HG03469 (cell line): ENCODE results near the gene NECAP2.
A peak's percentile ranks its signal among the peaks of the same experiment; 100 is the strongest.

Source experiments
- ATAC-seq: cut with Tn5 transposase; IDR thresholded peaks from one replicate; pipeline ENCODE4 v1.9.1; 2021; ENCODE audit warnings: mild to moderate bottlenecking, moderate library complexity, moderate number of reproducible peaks; ENCODE audit not compliant: unreplicated experiment

The NECAP2 gene, protein sequence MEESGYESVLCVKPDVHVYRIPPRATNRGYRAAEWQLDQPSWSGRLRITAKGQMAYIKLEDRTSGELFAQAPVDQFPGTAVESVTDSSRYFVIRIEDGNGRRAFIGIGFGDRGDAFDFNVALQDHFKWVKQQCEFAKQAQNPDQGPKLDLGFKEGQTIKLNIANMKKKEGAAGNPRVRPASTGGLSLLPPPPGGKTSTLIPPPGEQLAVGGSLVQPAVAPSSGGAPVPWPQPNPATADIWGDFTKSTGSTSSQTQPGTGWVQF

DNA sequence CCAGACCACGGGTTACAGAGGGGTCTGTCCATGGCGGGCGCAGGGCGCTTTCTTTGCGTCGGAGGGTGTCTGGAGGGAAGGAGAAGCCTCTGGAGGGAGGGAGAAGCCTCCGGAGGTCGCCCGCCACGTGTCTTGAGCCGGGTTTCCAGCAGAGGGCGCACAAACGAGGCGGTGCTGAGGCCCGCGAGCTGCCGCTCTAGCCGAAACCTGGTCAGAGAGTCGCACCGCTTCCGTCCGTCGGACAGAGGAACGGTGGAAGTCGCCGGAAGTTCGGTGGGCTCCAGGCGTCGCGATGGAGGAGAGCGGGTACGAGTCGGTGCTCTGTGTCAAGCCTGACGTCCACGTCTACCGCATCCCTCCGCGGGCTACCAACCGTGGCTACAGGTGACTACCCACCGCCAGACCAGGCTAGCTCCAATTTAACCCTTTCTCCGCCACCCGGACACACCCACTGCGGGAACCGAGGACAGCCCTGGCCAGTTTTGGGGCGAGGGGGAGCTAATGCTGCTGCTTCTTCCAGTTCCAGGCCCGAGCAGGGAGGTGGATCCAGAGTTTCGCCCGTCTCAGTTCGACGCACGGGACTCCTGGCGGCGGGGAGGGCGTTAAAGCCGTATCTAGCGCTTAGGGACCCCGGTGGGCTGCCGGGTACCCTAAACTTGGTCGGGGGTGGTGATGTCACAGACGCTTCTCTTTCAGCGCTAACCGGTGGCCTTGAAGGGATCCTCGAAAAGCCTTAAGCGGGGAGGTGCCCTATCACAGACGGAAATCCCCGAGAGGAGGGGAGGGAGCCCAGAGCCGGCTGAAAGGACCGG, at the start of gene NECAP2:
TSS of gene NECAP2 (plus strand) at position 255 of the 812 bp plus-strand sequence. CDS start at position 293, 38 bp downstream.
- peak; percentile 74 for ATAC-seq

DNA sequence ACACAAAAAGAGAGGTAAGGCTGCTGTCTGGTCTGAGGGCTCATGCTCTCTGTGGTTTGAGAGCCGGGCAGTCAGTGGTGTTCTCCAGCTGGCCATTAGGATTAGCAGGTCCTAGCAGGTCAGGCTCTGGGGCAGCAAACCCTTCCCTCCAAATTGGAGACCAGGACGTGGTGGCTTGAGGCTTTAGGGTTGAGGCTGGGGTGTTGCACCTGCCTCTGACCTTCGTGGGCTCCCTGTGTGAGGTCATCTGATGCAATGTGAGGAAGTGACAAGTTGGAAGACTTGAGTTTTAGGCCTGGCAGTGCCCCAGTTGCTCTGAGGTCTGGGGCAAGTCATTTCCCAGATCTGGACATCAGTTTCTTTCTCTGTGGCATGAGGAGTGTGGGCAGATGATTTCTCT, 49.1 kb upstream of the NECAP2 start:
- no peak for ATAC-seq

DNA sequence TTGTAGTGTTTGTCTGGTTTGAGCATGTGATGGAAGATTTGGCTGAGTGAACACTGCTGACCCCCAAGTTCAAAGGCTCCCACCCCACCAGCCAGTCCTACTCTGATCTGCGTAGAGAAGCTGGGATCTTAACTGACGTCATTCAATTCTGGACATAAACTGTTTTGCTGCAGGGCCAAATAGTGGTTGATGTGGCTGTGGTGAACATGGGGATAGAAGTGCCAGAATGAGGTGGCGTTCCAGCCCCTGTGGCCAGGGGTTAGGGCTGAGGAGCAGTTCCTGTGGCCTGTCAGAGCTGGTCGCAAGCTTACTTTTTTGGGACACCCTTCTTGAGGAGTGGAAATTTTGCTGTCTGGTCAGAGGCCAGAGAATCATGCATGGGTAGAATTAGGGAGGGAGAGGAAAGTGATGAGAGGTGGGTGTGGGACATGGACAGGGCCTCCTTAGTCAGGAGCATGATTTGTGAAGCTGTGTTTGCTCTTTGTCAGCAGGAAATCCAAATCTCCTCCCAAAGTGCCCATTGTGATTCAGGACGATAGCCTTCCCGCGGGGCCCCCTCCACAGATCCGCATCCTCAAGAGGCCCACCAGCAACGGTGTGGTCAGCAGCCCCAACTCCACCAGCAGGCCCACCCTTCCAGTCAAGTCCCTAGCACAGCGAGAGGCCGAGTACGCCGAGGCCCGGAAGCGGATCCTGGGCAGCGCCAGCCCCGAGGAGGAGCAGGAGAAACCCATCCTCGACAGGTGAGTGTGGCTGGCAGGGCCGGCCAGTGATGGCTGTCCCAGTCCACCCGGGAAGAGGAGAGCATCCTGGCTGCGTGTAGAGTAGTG, 47.6 kb upstream of the NECAP2 start:
- no peak for ATAC-seq

DNA sequence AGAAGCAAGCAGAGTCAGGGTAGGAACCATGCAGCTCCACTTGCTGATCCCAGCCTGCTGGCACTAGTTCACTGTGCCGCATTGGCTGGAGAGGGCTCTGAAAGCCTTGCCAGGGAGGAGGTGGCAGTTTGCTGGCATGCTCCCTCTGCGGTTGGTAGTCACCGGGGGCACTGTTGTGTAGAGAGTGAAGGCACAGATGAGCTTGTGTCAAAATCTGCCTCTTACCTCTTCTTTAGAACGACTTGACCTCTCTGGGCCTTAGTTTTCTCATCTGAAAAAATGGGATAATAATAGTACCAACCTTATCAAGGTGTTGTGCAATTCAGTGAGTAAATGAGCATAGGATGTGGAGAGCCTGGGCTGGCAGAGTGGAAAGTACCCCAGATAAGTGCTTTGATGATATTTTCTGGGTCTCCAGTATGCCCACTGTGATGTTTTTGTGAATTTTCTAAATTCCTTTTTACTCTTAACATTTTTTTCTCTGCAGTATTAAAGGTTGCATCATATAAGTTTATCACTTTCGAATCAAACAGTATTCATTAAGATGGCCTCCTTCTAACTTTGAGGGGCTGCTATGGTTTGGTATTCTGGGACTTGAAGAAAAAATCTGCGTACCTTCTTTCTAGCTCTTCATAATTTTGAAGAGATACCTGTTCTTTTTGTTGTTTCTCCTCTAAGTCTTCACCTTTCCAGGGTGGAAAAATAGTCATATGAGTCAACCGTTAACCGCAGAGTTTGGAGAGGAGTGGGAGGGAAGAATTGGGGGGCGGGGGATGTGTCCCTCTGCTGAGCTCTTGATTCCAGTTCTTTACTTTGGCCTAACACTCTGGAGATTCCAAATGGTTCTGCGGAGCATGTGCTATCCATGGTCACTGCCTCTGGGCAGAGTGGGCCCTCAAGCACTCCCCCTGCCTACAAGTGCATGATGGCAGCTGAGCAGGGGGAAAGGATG, 46.7 kb upstream of the NECAP2 start:
- ATAC-seq: no peak

DNA sequence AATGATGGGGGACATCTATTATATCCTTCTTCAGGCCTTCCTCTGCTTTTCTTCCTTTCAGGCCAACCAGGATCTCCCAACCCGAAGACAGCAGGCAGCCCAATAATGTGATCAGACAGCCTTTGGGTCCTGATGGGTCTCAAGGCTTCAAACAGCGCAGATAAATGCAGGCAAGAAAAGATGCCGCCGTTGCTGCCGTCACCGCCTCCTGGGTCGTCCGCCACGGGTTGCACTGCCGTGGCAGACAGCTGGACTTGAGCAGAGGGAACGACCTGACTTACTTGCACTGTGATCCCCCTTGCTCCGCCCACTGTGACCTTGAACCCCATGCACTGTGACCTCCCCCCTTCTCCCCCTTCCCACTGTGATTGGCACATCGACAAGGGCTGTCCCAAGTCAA, 45.5 kb upstream of the NECAP2 start:
- no peak for ATAC-seq

DNA sequence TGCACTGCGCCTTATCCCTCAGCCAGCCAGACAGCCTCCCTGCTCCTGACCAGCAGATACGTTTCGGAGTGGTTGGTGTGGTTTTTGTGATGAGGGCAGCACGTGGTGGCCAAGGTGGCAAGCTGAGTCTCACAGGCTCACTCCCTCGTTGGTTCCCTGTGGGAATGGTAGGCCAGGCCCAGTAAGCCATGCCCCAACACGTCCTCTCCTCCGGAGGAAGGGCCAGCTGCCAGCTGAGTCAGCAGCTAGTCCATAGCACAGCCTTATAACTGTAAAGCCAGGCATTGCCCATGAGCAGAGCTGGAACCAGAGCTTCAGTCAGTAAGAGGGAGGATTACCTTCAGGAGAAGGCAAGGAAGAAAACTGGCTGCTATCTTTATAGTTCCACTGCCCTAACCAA, 43.9 kb upstream of the NECAP2 start:
- ATAC-seq: no peak

DNA sequence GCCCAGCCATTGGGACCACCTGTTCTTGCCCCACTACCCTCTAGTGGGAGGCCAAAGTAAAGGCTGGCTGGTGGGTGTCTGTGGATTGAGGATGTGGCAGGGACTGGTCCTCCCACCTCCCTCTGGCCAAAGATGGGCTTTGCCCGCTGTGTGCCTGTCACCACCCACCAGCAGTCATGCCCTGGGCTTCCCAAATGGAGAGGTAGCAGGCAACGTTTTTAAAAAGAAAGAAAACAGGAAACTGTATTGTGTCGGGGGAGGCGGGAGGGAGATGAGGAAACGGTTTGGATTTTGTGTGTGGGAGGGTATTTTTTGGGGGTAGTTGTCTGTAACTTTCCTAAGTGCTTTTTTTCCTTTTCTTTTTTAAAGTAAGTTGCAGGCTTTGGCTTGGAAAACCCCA, 43.4 kb upstream of the NECAP2 start:
- ATAC-seq: no peak

DNA sequence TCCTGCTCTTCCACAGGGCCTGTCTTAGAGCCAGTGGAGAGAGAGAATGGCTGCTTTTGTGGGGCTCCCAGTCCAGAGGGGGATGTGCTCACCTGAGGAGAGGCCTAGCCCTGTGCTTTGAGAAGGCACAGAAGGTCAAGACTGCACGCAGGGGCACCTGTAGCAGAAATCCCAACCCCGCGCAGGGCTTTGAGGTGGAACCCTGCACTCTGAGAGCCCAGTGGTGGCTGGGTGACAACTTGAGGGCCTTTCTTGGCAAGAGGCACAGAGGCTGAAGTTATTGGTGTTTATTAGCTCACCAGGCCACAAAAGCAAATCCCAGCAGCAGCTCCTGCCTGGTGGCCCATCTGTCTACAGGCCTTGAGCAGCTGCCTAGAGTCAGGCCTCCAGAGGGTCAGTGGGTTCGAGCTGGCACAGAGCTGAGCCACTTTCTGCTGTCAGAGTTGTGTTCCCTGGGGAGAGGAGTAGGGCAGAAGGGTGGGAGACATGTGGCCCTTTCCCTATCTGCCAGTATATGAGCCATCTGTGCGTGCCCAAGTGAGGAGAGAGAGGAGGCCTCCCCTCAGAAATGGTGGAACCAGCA, 42.1 kb upstream of the NECAP2 start:
- ATAC-seq: no peak

DNA sequence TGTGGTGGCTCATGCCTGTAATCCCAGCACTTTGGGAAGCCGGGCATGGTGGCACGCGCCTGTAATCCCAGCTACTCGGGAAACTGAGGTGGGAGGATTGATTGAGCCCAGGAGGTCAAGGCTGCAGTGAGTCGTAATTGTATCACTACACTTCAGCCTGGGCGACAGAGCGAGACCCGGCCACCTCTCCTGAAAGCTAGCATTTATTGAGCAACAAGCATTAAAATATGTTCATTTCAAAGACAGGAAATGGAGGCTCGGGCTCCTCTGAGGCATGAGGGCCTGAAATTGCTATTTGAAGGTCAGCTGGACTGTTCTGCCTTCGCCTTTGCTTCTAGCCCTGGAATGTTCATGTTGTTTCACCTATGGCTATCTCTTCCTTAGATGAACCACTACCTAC, 37.8 kb upstream of the NECAP2 start:
- ATAC-seq: no peak

DNA sequence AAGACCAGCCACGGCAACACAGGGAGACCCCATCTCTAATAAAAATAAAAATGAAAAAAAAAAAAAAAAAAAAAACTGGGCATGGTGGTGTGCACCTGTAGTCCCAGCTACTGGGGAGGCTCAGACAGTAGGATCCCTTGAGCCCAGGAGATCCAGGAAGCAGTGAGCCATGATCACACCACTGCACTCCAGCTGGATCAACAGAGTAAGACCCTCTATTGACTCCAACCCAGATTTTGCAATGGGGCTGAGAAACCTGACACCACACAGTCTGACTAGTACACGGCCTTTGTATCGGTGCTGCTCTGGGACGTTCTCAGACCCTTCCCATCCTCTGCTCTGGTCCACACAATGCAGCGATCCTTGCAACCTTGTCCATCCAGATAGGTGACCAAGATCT, 35.1 kb upstream of the NECAP2 start:
- no peak for ATAC-seq

DNA sequence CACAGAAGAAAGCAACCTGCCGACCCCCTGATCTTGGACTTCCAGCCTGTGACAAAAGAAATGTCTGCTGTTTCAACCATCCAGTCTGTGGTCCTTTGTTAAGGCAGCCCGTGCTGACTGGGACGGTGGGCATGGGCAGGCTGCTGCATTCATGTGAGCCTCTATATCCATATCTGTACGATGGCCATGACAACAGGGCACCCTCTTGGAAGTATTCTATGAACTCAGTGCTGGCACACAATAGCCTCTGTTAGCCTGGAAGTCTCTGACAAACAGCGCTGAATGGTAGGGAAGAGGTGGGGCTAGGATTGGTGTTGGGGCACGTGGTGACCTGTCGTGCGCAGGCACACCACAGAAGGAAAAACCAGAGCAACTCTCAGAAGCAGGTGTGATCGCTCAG, 33.7 kb upstream of the NECAP2 start:
- ATAC-seq: no peak

DNA sequence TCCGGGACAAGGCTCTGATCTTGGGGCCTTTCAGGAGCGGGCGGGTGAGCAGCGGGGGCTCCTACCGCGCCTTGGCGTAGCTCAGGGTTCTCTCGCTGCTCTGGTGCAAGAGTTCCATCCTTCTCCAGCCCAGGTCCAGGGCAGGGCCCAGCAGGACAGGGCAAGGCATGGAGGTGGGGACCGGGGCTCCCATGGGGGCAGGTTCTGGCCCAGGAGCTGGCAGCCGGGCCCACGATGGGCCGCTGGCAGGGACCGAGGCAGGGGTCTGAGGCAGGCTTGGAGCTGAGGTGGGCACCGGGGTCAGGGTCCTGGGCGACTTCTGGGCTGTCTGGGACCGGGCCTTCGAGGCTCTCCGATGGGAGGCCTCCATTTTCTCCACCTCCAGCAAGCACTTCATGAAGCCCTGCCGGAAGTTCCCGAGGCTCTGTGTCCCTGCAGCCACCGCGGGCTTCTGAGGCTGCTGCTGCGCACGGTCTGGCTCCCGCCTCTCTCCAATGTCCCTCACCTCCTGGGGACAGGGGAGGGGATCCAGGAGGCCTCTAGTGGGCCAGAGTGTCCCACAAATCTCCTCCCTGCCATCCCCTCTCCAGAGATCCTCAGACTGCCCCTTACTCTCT, 30.9 kb upstream of the NECAP2 start:
- ATAC-seq: no peak

DNA sequence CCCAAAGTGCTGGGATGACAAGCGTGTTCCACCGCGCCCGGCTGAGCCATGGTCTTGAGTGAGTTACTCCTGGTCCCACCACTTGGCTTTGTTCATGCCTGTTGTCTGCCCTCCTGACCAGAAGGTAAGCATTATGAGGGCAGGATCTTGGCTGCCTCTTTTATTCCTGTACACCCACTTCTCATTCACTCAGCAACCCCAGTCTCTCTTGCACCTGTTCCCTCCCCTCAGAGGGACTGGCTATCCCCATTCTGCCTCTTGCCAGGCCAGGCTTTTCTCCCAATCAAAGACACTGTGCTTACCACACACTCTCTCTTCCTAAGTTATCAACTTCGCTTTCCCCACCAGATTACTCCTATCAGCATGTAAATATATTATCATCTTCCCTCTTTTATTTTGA, 29.7 kb upstream of the NECAP2 start:
- ATAC-seq: no peak

DNA sequence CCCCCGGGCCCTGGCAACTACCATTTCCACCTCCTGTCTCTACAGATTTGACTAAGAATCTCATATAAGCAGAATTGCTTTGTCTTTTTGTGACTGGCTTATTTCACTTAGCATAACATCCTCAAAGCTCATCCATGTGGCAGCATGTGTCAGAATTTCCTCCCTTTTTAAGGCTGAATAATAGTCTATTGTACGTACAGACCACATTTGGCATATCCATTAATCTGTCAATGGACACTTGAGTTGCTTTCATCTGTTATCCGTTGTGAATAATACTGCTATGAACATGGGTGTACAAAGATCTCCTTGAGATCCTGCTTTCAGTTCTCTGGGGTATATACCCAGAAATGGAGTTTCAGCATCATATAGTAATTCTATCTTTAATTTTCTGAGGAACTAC, 27.3 kb upstream of the NECAP2 start:
- ATAC-seq: no peak

DNA sequence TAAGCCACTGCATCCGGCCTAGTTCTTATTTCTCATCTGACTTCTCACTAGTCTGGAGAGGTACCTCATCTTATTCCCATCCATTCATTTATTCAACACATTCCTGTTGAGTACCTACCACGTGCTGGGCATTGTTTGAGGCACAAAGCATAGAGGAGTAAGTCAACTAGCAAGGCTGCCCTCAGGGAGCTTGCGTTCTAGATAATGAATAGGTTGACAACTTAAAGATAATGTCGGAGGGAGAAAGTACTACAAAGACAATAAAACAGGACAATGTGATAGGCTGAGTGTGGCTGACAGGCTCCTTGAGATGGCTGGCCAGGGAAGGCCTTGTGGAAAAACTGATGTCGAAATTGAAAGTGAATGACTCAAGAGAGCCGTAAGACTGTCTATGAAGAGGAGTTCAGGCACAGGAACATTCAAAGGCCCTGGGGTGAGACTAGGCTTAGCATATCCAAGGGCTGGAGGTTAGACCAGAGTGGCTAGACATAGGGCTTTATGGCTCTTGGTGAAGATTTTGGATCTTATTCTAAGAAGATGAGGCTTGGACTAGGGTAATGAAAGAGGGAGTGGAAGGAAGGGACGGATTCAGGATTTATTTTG, 21.6 kb upstream of the NECAP2 start:
- no peak for ATAC-seq

DNA sequence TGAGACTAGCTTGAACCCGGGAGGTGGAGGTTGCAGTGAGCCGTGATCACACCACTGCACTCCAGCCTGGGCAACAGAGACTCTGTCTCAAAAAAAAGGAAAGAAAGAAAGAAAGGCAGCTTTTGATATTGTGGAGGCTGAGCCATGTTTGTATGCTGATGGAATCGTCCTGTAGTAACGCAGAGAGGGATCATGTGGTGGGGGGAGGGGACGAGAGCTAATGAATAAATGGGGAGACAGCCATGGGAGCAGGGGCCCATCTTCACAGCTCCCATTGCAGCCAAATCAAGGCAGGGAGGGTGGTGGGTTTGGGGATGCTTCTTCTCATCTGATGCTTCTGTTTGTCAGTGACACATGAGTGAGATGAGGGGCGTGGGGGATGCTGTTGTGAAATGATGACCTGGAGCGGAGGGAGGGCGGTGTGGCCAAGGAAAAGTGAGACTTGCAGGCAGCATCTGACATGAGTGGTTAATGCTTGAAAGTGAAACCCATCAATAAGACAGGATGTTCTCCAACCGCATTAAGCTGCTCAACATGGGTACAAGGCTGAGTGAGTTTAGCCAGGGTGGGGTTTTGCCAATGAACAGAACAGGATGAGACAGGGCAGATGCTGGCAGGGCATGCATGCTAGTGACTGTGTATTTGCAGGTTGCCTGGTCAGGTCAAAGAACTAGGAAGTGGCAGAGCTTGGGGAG, 20.0 kb upstream of the NECAP2 start:
- ATAC-seq: no peak

DNA sequence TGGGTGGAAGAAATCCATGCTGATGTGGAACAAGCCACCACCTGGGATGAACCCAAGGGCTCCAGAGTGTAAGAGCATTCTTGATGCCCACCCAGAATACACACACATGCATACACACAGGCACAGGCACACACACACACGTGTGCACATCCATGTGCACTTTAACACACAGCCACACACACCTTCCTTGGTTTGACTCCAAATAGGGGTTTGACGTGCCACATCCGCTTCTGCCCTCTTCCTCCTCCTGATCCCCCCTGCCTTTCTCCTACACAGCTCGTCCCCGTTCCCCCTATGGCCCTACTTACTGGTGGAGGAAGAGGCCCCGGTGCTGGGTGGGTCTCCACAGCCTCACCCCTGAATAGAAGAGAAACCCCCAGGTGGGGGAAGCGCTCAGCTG, 19.3 kb upstream of the NECAP2 start:
- no peak for ATAC-seq

DNA sequence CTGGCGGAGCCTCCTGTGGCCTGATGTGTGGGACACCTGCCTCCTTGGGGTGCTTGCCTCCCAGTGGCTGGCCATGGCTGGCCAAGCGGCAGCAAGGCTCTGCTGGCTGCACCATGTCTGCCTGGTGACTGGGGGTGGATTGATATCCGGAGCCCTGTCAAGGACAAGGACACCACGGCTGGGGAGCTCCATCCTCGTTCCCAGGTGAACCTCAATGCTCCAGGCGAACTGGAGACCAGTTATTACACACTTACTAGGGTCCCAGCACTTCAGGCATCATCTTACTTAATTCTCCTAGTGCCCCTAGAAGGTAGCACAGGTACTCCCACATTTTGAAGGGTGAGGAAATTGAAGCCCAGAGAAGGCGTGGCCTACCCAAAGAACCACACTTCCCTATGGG, 18.5 kb upstream of the NECAP2 start:
- ATAC-seq: no peak
